BE2C (cell line): Measurements from ENCODE around the gene APBB2.

Source experiments
- DNase-seq: peaks from one replicate; pipeline ENCODE4 v3.0.0-alpha.2; 2020
- H3K27me3 ChIP-seq: fragments of 250-450 bp; sonication (Bioruptor Pico); 2 replicates; pipeline ENCODE4 v1.5.1; 2020; ENCODE audit warnings: mild to moderate bottlenecking
- H3K36me3 ChIP-seq: fragments of 250-450 bp; sonication (Bioruptor Pico); 2 replicates; pipeline ENCODE4 v1.5.1; 2020; ENCODE audit warnings: mild to moderate bottlenecking
- H3K4me1 ChIP-seq: fragments of 250-450 bp; sonication (Bioruptor Pico); 2 replicates; pipeline ENCODE4 v1.5.1; 2020
- H3K4me3 ChIP-seq: 2 replicates; pipeline ENCODE4 v1.5.1; 2011; ENCODE audit warnings: low read depth, low read length
- H3K9me3 ChIP-seq: fragments of 250-450 bp; sonication (Bioruptor Pico); 2 replicates; pipeline ENCODE4 v1.5.1; 2020
- TF ChIP-seq, protein P1 (sequence below): IDR thresholded peaks from 2 replicates; pipeline ENCODE4 v1.5.1; 2012; ENCODE audit warnings: mild to moderate bottlenecking, low read depth, low read length

Gene APBB2

DNA sequence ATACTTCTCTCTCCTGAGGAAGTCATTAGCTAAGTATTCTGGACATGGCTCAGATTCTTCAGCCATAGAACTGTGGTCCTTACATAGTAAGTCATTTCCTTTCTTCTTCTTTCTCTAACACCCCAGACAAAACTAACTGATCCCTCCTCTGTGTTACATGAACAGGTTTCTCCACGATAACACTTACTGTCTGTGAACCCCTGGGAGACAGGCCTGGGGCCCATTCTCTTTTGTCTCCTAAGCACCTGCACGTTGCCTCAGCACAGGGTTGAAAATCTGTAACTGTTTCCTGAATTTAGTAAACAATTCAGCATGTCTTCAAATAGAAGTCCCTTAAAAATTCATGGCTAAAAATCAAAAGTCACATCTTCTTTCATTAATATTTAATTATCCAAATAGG lies 24.7 kb downstream of the APBB2 start:
- 0 out of 2 replicates have a peak, but pooled peaks cover 2% of the 10 kb centered on the region for H3K4me1 ChIP-seq
- TF ChIP-seq, protein P1, sequence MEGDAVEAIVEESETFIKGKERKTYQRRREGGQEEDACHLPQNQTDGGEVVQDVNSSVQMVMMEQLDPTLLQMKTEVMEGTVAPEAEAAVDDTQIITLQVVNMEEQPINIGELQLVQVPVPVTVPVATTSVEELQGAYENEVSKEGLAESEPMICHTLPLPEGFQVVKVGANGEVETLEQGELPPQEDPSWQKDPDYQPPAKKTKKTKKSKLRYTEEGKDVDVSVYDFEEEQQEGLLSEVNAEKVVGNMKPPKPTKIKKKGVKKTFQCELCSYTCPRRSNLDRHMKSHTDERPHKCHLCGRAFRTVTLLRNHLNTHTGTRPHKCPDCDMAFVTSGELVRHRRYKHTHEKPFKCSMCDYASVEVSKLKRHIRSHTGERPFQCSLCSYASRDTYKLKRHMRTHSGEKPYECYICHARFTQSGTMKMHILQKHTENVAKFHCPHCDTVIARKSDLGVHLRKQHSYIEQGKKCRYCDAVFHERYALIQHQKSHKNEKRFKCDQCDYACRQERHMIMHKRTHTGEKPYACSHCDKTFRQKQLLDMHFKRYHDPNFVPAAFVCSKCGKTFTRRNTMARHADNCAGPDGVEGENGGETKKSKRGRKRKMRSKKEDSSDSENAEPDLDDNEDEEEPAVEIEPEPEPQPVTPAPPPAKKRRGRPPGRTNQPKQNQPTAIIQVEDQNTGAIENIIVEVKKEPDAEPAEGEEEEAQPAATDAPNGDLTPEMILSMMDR, result no peak
- H3K27me3 ChIP-seq, result no peaks in the 10 kb centered on the region
- no peaks in the 10 kb centered on the region for H3K36me3 ChIP-seq
- DNase-seq, result no peak
- no peak overlapping the region for H3K4me3 ChIP-seq
- no peaks in the 10 kb centered on the region for H3K9me3 ChIP-seq

DNA sequence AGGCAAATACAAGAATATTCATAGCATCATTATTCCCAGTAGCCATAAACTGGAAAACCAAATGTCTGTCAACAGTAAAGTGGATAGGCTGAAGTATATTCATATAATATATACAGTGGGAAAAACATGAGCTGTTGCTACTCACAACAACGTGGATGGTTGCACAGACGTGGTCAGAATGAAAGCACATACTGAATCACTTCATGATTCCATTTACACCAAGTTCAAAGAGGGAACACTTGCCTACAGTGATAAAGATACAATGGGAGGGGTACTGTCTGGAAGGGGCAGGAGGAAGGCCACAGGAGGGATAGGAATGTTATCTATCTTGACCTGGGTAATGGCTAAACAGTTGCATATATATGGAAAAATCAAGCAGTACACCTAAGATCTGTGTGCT lies 25.3 kb downstream of the APBB2 start:
- Histone ChIP-seq H3K4me3 (no peak overlapping the region), H3K9me3 (no peaks in the 10 kb centered on the region), H3K27me3 (no peaks in the 10 kb centered on the region), H3K36me3 (no peaks in the 10 kb centered on the region), H3K4me1 (0 out of 2 replicates have a peak, but pooled peaks cover 2% of the 10 kb centered on the region)
- DNase-seq, result no peak
- TF ChIP-seq, protein P1, result no peak

DNA sequence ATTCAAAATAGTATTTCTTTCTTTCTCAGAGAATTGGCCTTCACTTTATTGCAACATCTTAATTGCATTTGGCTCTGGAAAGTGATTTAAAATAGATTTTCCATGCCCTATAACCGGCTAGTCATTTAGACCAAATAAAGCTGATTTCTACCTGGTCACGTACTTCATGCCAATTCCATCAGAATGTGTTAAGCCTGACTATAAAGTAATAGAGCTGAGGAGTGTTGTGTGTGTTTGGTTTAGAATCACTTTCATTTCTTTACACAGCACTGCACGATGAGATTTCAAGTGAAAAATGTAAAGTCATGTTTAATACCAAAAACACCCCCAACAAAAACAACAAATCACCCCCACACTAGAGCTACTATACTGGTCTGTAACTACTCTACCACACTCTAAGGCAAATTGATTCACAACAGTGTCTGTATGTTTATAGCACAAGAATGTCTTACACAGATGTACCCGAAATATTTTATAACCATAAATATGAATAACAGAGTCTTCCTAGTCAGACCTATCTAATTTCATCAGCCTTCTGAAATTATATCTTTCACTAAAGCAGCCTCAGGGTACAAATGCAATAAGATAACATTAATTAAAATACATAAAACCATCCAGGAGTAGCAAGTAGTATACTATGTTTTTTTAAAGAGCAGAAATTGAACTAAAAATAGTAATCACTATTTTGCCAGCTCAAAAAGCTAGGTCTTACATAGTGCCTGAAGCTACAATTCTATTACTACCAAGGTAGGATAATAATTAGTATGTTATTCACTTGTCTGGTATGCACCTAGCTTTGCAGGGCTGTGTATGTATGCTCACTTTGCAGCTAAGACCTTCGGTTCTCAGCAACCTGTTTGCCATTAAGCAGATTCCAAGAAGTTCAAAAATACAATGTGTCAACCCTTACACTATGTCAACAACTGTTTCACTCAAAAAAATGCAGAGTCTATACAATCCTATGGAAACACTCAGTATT lies 28.4 kb downstream of the APBB2 start:
- TF ChIP-seq, protein P1, result no peak
- Histone ChIP-seq H3K4me1 (0 out of 2 replicates have a peak, but pooled peaks cover 2% of the 10 kb centered on the region), H3K9me3 (no peaks in the 10 kb centered on the region), H3K36me3 (no peaks in the 10 kb centered on the region), H3K4me3 (no peak overlapping the region), H3K27me3 (no peaks in the 10 kb centered on the region)
- DNase-seq, result no peak

DNA sequence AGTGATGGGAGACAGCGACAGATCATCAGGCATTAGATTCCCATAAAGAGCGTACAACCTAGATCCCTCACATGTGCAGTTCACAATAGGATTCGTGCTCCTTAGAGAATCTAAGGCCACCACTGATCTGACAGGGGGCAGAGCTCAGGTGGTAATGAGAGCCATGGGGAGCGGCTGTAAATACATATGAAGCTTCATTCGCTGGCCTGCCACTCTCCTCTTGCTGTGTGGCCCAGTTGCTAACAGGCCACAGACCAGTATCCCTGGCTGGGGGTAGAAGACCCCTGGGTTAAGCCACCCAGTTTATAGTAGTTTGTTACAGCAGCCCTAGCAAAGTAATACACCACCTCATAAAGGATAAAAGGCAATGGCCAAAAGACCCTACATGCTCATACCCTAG lies 30.3 kb downstream of the APBB2 start:
- Histone ChIP-seq H3K27me3 (no peaks in the 10 kb centered on the region), H3K36me3 (no peaks in the 10 kb centered on the region), H3K9me3 (no peaks in the 10 kb centered on the region), H3K4me1 (0 out of 2 replicates have a peak, but pooled peaks cover 2% of the 10 kb centered on the region), H3K4me3 (no peak overlapping the region)
- no peak for DNase-seq
- TF ChIP-seq, protein P1, result no peak

DNA sequence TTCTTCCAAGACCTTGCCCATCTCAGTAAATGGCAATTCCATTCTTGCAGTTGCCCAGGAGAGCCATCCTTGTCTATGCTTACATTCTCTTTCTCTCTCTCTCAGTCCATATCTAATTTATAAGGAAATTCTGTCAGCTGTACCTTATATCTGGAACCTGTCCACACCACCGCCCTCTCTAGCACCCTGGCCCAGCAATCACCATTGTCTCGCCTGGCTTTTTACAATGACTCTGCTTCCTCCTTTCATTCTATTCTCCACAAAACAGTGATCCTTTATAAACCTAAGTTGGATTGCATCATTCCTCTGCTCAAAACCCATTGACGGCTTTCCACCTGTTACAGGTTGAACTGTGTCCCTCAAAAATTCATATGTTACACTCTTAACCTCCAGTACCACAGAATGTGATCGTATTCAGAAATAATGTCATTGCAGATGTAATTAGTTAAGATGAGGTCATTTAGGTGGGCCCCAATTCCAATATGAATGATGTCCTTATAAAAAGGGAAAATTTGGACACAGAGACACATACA lies 31.3 kb downstream of the APBB2 start:
- no peak for DNase-seq
- TF ChIP-seq, protein P1, result no peak
- Histone ChIP-seq H3K9me3 (no peaks in the 10 kb centered on the region), H3K4me3 (no peak overlapping the region), H3K4me1 (peaks cover 6% of the 10 kb centered on the region; the same call in 1 of the 2 replicates), H3K27me3 (no peaks in the 10 kb centered on the region), H3K36me3 (no peaks in the 10 kb centered on the region)

DNA sequence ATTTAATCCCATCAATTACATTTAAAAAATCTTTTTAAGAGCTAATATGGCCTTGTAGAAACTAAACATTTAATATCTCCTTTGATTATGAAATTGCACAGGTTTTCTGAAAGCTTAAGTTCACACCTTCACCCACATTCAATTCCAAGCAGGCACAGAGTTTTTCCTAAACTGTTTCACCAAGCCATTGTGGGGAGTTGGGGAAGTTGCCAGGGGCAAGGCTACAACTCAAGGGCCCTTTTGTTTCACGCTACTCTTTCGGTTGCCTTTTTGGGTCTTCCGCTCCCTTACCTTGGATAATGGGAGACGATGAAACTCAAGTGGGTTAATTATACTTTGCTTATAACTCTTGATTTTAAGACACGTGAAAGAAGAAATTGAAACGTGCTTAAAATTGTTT lies 33.3 kb downstream of the APBB2 start:
- Histone ChIP-seq H3K27me3 (no peaks in the 10 kb centered on the region), H3K36me3 (no peaks in the 10 kb centered on the region), H3K9me3 (no peaks in the 10 kb centered on the region), H3K4me3 (no peak overlapping the region), H3K4me1 (peaks cover 4% of the 10 kb centered on the region; the same call in 1 of the 2 replicates)
- TF ChIP-seq, protein P1, result no peak
- no peak for DNase-seq
